Activated CD8-positive, alpha-beta T cell treated with anti-CD3 and anti-CD28 coated beads, Interleukin-2, amount 10 ng/mL, durations not matched to agents 7 days and 5 days (primary cell): ENCODE data around the gene GNS. TPM values are rescaled to one million over a fixed set of nuclear protein-coding genes. Genes with fewer than 3 reads are reported as not detected.

Source experiments
- total RNA-seq, 2 experiments: library from RNA; stranded (reverse); gene quantifications; one replicate each; pipeline ENCODE4 v1.2.3, GENCODE V29; 2021

GNS gene
- total RNA-seq, 2 experiments from 2014 or later: 22.1 to 23.2 TPM

Other genes starting within 250 kb of the GNS start
- gene RASSF3, start 148.9 kb downstream of the GNS start, total RNA-seq: 10 to 100 TPM; 61.7 to 63.7 TPM
- gene TBC1D30, start 65.2 kb upstream of the GNS start, total RNA-seq: under 1 TPM; 0.05 to 0.11 TPM